Skin epidermis (tissue), 12 donors: ENCODE measurements around the gene REPS2.
"Not testable (repeated sequence)": the region's sequence is repeated elsewhere in the genome, so short reads cannot be mapped to it uniquely, and the experiment has no call there.

Source experiments
- H3K27ac ChIP-seq, 21 experiments: fragments of 200-600 bp; sonication (generic) in 11 of 21; one replicate each; pipeline ENCODE4 v1.5.0; 2020; ENCODE audit warnings: mild to moderate bottlenecking in 3 of 21, inconsistent platforms in 2 of 21, moderate library complexity in 2 of 21
- H3K4me3 ChIP-seq, 7 experiments: fragments of 200-600 bp; sonication (generic) in 2 of 7; one replicate each; pipeline ENCODE4 v1.5.0; 2020; ENCODE audit warnings: inconsistent platforms in 2 of 7, mild to moderate bottlenecking in 2 of 7, moderate library complexity in 1 of 7

Gene REPS2

DNA sequence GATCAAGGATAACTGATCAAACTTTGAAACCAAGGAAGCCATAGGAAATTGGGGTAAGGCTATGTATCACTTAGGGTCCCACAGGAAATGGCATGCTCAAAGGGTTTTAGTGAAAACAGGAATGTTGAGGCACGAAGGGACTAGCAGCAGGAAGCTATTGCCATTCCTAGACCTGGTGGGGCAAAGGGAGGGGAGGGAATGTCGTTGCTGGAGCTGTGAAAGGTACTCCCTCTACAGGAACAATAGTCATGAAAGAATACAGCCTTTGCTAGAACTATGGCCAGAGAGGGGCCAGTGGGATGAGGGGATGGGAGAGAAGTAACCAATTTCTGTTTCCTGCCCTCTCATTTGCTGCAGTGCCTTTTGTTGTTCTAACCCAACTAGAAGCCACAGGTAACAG is 11.9 kb downstream of the REPS2 start:
- no peak overlapping the region for H3K4me3 ChIP-seq
- H3K27ac ChIP-seq, result no peak overlapping the region

DNA sequence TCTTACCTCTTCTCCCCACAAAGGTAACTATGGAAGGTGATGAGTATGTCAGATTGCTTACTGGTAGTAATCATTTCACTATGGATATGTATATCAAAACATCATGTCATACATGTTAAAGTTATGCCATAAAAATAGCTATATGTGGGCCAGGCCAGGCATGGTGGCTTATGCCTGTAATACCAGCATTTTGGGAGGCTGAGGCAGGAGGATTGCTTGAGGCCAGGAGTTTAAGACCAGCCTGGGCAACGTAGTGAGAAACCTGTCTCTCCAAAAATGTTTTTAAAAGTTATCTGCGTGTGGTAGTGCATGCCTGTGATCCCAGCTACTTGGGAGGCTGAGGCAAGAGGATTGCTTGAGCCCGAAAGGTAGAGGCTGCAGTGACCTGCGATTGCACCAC is 16.2 kb downstream of the REPS2 start:
- H3K27ac ChIP-seq, H3K4me3 ChIP-seq: not testable (repeated sequence)

DNA sequence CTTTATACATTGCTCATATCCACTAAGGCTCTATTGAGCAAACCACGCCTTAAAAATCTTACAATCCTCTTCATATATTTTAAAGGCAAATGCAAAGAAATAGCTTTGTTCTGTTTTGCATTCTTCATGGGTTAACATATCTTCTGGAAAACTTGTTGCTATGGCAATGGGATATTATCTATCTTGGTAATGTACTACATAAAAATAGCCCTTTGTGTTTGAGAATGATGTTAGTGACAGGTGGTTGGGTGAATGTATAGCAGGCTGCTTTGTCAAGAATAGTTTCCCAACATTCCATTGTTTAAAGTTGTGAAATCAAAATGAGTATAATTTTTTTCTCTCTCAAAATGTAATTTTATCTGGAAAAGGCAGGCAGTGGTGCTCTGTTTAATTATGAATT is 16.8 kb downstream of the REPS2 start:
- Histone ChIP-seq H3K27ac (no peak overlapping the region), H3K4me3 (no peak overlapping the region)

DNA sequence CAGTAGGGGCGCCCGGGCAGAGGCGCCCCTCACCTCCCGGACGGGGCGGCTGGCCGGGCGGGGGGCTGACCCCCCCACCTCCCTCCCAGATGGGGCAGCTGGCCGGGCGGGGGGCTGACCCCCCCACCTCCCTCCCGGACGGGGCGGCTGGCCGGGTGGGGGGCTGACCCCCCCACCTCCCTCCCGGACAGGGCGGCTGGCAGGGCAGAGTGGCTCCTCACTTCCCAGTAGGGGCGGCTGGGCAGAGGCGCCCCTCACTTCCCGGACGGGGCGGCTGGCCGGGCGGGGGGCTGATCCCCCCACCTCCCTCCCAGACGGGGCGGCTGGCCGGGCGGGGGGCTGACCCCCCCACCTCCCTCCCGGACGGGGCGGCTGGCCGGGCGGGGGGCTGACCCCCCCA is 18.5 kb downstream of the REPS2 start:
- not testable (repeated sequence) for H3K27ac ChIP-seq, H3K4me3 ChIP-seq

DNA sequence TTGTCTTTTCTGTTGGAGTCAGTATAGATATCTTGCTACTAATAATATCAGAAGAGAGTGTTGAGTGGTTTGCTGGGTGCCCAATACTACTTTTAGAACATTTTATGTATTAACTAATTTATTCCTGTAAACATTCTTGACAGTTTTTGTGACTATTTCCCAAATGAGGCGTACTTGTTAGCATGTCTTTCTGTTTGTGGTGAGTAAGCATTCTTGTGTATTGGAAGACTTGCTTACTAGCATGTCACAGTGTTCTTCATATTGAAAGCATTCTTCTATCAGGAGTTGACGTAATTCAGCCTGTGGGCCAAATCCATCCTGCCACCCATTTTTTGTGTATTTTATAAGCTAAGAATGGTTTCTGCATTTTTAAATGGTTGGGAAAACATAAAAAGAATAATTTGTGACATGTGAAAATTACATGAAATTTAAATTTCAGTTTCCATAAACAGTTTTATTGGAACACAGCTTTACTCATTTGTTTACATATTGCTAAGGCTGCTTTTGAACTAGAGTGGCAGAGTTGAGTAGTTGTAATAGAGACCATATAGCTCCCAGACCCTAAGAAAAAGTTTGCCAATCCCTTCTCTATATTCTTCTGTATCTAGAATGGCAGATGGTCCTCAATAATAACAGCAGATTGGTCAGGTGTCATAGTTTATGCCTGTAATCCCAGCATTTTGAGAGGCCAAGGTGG is 20.4 kb downstream of the REPS2 start:
- Histone ChIP-seq H3K27ac (no peak overlapping the region), H3K4me3 (no peak overlapping the region)

DNA sequence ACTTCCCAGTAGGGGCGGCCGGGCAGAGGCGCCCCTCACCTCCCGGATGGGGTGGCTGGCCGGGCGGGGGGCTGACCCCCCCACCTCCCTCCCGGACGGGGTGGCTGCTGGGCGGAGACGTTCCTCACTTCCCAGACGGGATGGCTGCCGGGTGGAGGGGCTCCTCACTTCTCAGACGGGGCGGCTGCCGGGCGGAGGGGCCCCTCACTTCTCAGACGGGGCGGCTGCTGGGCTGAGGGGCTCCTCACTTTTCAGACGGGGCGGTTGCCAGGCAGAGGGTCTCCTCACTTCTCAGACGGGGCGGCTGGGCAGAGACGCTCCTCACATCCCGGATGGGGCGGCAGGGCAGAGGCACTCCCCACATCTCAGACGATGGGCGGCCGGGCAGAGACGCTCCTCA is 22.3 kb downstream of the REPS2 start:
- not testable (repeated sequence) for H3K27ac ChIP-seq, H3K4me3 ChIP-seq

DNA sequence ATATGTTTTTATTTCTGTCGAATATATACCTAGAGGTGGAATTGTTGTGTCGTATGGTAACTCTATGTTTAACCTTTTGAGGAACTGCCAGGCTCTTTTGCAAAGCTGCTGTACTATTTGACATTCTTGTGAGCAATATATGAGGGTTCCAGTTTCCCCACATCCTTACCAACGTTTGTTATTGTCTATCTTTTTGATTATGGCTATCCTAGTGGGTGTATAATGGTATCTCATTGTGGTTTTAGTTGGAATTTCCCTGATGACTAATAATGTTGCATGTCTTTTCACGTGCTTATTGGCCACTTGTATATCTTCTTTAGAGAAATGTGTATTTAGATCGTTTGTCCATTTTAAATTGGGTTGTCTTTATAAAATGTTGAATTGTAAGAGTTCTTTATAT is 24.5 kb downstream of the REPS2 start:
- no peak overlapping the region for H3K4me3 ChIP-seq

DNA sequence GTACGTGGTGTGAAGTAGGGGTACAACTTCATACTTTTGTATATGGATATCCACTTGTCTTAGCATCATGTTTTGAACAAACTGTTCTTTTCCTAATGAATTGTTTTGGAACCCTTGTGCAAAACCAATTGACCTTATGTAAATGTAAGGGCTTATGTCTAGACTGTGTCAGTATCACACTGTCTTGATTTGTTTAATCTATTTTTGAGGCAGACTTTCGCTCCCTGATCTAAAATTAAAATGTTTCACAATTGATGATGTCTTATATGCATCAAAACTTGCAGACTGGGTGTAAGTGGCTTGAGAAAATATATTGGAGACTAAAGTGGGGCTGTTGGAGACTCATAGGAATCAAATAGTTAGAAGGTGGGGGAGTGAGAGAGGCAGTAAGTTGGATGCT is 25.2 kb downstream of the REPS2 start:
- Histone ChIP-seq H3K27ac (no peak overlapping the region), H3K4me3 (no peak overlapping the region)

More for the DNA sequence above, 24.5 kb downstream of the REPS2 start:
- H3K27ac ChIP-seq, result no peak overlapping the region

DNA sequence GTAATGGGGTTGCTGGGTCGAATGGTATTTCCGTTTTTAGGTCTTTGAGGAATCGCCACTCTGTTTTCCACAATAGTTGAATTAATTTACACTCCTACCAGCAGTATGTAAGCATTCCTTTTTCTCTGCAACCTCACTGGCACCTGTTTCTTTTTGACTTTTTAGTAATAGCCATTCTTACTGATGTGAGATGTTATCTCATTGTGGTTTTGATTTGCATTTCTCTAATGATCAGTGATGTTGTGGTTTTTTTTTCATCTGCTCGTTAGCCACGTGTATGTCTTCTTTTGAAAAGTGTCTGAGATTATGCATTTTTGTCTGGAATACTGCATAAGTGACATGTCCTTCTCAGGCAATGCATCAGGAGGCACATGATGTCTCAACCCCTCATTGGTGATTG is 28.8 kb downstream of the REPS2 start:
- H3K27ac ChIP-seq, result no peak overlapping the region
- H3K4me3 ChIP-seq, result no peak overlapping the region

DNA sequence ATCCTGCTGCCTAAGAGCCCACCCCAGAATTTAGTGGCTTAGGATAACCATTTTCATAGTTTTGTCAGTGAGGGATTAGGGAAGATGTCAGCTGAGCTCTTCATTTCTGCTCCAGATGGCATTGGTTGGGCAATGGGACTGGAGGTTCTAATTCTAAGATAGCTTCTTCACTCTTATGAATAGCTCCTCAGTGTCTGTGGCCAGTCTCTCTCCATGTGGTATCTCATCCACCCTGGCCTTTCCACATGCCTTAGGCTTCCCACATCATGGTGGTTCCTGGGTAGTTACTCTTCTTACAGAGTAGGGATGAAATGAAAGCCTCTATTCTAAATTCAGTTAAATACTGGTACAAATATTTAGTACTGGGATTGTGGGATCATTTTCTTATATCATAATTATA is 31.3 kb downstream of the REPS2 start:
- Histone ChIP-seq H3K4me3 (no peak overlapping the region), H3K27ac (no peak overlapping the region)

DNA sequence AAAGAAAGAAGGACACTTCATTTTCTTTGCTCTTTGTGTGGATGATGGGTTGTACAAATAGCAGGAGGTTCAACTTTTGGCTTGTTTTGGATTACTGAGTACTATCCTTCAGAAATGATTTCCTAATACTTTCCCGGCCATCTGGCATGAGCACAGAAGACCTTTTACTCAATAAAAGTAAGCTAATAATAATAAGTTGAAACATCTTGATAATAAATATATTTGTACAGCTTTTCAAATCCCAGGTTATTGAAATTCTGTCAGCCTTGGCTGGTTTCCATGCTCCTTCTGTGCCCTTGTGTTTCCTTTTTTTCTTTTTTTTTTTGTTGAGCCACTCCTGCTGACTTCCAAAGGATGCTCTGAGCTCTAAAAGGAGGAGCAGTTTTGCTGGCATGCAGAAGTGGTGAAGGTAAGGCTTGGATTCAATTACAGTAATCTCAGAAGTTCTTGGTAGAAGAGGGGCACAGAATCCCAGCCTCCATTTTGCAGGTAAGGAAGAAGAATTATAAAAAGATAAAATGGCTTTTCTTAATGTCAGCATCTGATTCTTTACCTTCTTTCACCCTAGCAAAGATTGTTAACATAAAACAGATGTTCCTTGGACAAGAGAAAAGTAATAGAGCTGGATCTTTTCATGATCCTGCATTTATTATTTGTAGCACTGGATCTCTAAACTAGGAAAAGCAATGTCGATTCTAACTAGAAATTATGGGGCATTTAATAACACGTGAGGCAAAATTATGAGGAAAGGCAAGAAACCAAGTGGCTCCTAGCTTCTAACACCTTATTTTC is 31.9 kb downstream of the REPS2 start:
- Histone ChIP-seq H3K4me3 (no peak overlapping the region), H3K27ac (no peak overlapping the region)

DNA sequence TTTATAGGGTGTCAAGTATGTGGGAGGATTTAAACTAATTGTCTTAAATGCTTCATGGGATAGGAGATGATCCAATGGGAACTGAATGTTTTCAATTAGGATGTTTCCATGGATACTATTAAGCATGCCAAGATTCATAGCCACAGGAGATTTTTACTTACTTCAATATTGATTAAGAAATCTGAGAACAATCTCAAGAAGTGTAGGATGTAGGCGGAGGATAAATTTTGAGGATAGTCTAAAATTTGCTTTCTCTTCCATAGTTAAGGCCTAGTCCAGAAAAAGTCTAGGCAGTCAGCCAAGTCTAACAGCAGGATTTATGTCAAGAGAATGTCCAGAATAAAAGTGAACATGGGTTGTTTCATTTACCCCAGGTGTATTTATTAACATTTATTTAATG is 32.8 kb downstream of the REPS2 start:
- H3K27ac ChIP-seq, result no peak overlapping the region
- H3K4me3 ChIP-seq, result no peak overlapping the region

DNA sequence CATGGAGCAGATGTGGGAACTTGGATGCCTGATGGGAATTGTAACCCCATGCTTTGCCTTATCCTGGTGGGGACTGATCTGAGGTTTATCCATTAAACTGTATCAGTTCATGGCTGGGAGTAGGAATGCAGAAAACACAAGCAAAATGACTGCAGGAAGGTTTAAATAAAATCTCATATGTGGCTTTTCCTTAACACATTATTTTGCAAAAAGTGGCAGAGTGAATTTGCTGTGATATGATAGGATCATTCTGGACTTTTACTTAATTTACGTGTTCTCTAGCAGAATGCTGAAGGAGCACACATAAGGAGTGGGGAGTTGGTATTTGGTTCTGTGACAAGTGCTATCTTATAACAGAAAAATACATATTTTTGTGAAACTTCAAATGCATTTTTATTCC is 34.8 kb downstream of the REPS2 start:
- Histone ChIP-seq H3K4me3 (no peak overlapping the region), H3K27ac (no peak overlapping the region)

DNA sequence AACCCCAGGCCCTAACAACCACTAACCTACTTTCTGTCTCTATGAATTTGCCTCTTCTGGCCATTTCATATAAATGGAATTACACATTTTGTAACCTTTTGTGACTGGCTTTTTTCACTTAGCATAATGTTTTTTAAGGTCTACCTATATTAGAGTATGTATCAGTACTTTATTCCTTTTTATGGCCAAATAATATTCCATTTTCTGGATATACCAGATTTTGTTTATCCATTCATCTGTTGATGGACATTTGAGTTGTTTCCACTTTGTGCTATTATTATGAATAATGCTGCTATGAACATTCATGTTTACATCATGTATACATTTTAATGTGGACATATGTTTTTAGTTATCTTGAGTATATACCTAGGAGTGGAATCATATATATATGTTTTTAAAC is 35.5 kb downstream of the REPS2 start:
- H3K4me3 ChIP-seq, result no peak overlapping the region

DNA sequence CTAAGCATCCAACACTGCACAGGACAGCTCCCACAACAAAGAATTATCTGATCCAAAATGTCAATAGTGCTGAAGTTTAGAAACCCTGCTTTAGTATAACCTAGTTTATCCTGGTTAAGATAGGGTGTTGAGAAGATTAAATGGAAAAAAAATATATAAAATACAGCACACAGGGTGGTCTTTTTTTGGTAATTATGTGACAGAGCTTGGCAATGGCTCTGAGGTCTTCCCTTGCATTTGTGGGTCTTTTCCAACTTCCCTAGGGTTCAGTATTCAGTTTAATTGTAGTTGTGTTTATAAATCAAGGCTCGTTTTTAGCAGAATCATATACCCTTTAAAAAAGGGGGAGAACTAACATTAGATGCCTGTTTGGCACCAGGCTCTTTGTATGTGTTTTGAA is 36.6 kb downstream of the REPS2 start:
- Histone ChIP-seq H3K27ac (no peak overlapping the region), H3K4me3 (no peak overlapping the region)

More for the DNA sequence above, 35.5 kb downstream of the REPS2 start:
- no peak overlapping the region for H3K27ac ChIP-seq

DNA sequence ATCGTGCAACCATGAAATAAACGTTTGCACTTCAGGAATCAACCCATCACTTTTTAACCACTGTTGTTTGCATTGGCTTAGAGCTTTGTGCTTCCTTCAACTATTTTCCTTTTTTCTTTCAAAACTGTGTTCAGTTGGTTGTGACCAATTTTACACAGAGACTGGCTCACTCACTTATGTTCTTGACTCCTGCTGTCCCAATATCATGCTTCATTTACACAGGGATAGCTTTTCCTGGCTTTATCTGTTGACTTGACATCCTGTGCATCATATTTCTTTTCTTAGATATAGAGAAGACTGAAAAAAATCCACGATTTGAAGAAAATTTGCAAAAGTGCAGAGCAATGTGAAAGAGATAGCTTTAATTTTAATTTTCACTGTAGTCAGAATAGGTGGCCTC is 38.8 kb downstream of the REPS2 start:
- Histone ChIP-seq H3K27ac (no peak overlapping the region), H3K4me3 (no peak overlapping the region)

DNA sequence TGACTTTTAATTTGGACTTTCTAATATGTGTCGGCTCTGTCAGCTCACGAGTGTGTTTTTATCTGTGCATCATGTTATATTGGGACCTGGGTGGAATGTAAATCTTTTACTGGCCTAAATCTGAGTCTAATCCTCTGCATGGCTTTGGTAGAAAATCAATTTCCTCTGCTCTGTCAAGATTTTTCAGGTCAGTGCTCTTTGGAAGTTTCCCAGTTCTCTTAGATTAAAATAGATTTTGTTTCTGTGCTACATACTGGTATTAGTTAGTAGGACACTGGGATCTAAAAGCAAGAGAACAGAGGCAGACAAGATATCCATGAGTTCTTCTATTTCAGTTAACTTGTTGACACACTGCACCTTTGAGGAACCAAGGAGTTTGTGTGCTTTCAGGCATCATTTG is 39.7 kb downstream of the REPS2 start:
- H3K4me3 ChIP-seq, result no peak overlapping the region
- no peak overlapping the region for H3K27ac ChIP-seq

DNA sequence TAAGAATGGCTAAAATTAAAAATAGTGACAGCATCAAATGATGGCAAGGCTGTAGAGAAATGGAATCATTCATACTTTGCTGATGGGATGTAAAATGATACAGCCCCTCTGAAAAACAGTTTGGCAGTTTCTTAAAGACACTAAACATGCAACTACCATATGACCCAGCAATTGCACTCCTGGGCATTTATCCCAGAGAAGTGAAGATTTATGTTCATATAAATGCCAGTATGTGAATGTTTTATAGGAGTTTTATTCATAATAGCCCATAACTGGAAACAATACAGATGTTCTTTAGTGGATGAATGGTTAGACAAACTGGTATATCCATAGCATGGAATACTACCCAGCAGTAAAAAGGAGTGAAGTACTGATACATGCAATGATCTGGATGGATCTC is 43.3 kb downstream of the REPS2 start:
- no peak overlapping the region for H3K27ac ChIP-seq
- no peak overlapping the region for H3K4me3 ChIP-seq

DNA sequence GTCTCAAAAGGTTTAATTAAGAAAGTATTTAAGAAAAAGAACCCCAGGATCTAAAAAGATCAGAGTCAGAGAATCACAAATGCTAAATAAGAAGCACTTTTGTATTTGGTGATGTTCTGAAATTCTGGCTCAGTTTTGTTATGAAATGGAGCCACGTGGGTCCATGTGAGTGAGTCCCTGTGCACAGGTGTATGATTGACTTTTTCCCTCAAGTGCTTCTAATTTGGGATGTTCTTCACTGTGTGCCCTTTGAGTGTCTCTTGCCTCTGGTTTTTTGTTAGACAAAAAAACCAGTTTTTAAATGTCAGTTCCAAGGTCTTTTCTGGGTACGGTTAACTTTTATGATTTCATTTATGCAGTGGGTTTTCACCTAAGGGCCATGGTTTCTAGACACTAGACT is 44.4 kb downstream of the REPS2 start:
- Histone ChIP-seq H3K27ac (no peak overlapping the region), H3K4me3 (no peak overlapping the region)

DNA sequence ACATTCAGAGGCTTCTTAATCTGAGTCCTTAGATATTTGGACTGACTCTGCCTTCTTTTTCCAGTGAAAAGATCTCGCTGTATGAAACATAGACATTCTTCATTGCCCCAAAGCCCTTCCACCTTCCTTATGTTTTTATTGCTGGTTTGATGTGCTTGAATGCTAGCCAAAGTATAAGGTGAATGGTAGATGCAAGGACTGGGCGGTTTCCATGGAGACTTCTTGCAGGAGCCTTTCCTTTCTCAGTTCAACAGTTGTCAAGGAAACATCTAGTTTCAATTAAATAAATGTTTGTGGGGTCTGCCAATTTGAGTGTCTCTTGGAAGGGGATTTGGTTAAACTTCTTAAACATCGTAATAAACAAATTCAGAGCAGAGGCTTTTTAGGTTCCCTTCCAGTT is 46.0 kb downstream of the REPS2 start:
- H3K27ac ChIP-seq, result no peak overlapping the region

DNA sequence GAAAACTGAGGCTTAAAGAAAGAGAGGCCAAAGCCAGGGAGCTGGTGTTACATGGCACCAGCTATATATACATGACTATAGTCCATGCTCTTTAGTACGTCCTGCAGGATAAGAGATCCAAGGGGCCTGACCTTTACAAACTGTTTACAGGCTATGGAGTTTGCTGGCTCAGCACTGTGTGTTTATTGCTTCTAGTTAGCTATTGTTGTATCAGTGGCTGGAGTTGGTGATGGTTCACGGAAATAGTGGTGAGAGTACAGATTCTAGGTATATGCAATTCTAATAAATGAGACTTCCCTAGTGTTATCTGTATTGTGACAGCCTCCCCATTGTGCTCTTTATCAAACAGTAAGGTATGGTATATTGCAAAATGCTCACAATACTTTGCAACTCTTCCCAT is 46.5 kb downstream of the REPS2 start:
- Histone ChIP-seq H3K4me3 (no peak overlapping the region), H3K27ac (no peak overlapping the region)

More for the DNA sequence above, 46.0 kb downstream of the REPS2 start:
- H3K4me3 ChIP-seq, result no peak overlapping the region
